Transverse colon (tissue), 4 donors: ENCODE results near the gene SLC15A2.

Source experiments
- CTCF ChIP-seq, 5 experiments: fragments of 200-600 bp in 3 of 5; fragments of 450-650 bp in 2 of 5; sonication (generic) in 3 of 5; IDR thresholded peaks; 1 replicate in 2 of 5; 2 replicates in 3 of 5; pipeline ENCODE4 v1.5.1; 2016 to 2017; ENCODE audit warnings: antibody characterized with exemption in 5 of 5, inconsistent platforms in 3 of 5, mild to moderate bottlenecking in 2 of 5, moderate library complexity in 1 of 5
- EP300 ChIP-seq: sonication (generic); formaldehyde crosslinking; IDR thresholded peaks from one replicate; pipeline ENCODE4 v1.6.1; 2017; ENCODE audit warnings: antibody characterized with exemption, low read depth
- POLR2A ChIP-seq: fragments of 450-650 bp; IDR thresholded peaks from one replicate; pipeline ENCODE4 v1.6.1; 2016; ENCODE audit warnings: antibody characterized with exemption, mild to moderate bottlenecking, moderate library complexity
- POLR2AphosphoS5 ChIP-seq, 3 donors: sonication (generic); formaldehyde crosslinking; IDR thresholded peaks; one replicate each; pipeline ENCODE4 v1.6.1; 2016; ENCODE audit warnings: antibody characterized with exemption in 3 of 3

GRCh38 chr3:121885386-121885785 lies 8.8 kb upstream of the SLC15A2 start:
- no peak for TF ChIP-seq POLR2A
- TF ChIP-seq POLR2AphosphoS5 (IDR thresholded peaks at IDR 0.05) = no peak
- no peak for TF ChIP-seq CTCF (IDR thresholded peaks at IDR 0.05)
- no peak for TF ChIP-seq EP300
